PFSK-1 (cell line): ENCODE measurements around the gene SEC23A.

Source experiments
- POLR2AphosphoS5 ChIP-seq: IDR thresholded peaks from 2 replicates; pipeline ENCODE4 v1.6.1; 2012; ENCODE audit warnings: low read depth, mild to moderate bottlenecking, control low read depth, low read length, moderate library complexity
- SIN3A ChIP-seq: IDR thresholded peaks from 2 replicates; pipeline ENCODE4 v1.6.1; 2012; ENCODE audit warnings: mild to moderate bottlenecking, low read length, moderate library complexity, borderline replicate concordance; ENCODE audit not compliant: insufficient read depth
- TAF1 ChIP-seq: IDR thresholded peaks from 2 replicates; pipeline ENCODE4 v1.6.1; 2012; ENCODE audit warnings: low read length, control low read depth, borderline replicate concordance; ENCODE audit not compliant: insufficient read depth
- TF ChIP-seq, protein P1 (sequence below), 2 experiments: IDR thresholded peaks; 2 replicates each; pipeline versions ENCODE4 v1.6.1 to v1.8.0; 2011 to 2012; ENCODE audit warnings: low read depth in 2 of 2, low read length in 2 of 2, control low read depth in 1 of 2, inconsistent platforms in 1 of 2, mild to moderate bottlenecking in 1 of 2, moderate library complexity in 1 of 2; ENCODE audit not compliant: insufficient read depth in 1 of 2

DNA sequence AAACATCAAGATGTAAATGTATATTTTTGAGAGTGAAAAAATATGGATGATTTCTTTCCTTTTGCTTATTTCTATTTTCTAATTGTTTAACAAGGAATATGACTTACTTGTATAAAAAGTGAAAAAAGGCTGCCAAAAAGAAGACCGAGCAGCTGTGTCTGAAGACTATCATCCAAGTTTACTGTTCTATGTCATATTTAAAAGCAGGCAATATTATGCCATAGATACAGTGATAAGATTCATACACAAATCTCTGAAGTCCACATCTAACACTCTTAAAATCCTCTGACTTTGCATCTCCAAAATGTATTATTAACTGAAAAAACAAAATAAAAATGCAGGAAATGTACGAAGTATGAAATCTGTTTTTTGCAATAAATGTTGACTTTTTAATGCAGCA lies 109.1 kb downstream of the SEC23A start:
- TF ChIP-seq, protein P1, sequence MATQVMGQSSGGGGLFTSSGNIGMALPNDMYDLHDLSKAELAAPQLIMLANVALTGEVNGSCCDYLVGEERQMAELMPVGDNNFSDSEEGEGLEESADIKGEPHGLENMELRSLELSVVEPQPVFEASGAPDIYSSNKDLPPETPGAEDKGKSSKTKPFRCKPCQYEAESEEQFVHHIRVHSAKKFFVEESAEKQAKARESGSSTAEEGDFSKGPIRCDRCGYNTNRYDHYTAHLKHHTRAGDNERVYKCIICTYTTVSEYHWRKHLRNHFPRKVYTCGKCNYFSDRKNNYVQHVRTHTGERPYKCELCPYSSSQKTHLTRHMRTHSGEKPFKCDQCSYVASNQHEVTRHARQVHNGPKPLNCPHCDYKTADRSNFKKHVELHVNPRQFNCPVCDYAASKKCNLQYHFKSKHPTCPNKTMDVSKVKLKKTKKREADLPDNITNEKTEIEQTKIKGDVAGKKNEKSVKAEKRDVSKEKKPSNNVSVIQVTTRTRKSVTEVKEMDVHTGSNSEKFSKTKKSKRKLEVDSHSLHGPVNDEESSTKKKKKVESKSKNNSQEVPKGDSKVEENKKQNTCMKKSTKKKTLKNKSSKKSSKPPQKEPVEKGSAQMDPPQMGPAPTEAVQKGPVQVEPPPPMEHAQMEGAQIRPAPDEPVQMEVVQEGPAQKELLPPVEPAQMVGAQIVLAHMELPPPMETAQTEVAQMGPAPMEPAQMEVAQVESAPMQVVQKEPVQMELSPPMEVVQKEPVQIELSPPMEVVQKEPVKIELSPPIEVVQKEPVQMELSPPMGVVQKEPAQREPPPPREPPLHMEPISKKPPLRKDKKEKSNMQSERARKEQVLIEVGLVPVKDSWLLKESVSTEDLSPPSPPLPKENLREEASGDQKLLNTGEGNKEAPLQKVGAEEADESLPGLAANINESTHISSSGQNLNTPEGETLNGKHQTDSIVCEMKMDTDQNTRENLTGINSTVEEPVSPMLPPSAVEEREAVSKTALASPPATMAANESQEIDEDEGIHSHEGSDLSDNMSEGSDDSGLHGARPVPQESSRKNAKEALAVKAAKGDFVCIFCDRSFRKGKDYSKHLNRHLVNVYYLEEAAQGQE (IDR thresholded peaks at IDR 0.05; ENCODE audit: insufficient read depth in 1 of 2, low read depth in 2 of 2, low read length in 2 of 2): no peak
- TF ChIP-seq POLR2AphosphoS5: no peak
- TF ChIP-seq TAF1: no peak
- no peak for TF ChIP-seq SIN3A
